GM21528 (cell line): ENCODE measurements around the gene HOXB5.

Source experiments
- ATAC-seq: cut with Tn5 transposase; IDR thresholded peaks from one replicate; pipeline ENCODE4 v1.9.1; 2021; ENCODE audit warnings: mild to moderate bottlenecking, moderate library complexity; ENCODE audit not compliant: unreplicated experiment, low FRiP score

HOXB5 gene

GRCh38 chr17:48541577-48542113 is 51.9 kb downstream of the HOXB5 start:
- ATAC-seq, result no peak
